Sigmoid colon (tissue), 7 donors: ENCODE measurements around the gene CDC6. TPM values are rescaled to one million over a fixed set of nuclear protein-coding genes. Genes with fewer than 3 reads are reported as not detected.

Experiments
- DNase-seq: peaks from one replicate; pipeline ENCODE4 v3.0.0-alpha.2; 2019
- H3K27ac ChIP-seq, 4 donors: fragments of 200-600 bp; sonication (generic); one replicate each; pipeline ENCODE4 v1.5.1; 2016 to 2019; ENCODE audit warnings: mild to moderate bottlenecking in 1 of 4
- H3K27me3 ChIP-seq, 3 donors: fragments of 200-600 bp; sonication (generic); one replicate each; pipeline ENCODE4 v1.5.1; 2019; ENCODE audit warnings: mild to moderate bottlenecking in 1 of 3
- H3K36me3 ChIP-seq, 4 donors: fragments of 200-600 bp; sonication (generic); one replicate each; pipeline ENCODE4 v1.5.1; 2016 to 2019
- H3K4me1 ChIP-seq, 4 donors: fragments of 200-600 bp; sonication (generic); one replicate each; pipeline ENCODE4 v1.5.1; 2017 to 2019
- H3K4me3 ChIP-seq, 4 donors: fragments of 200-600 bp; sonication (generic); one replicate each; pipeline ENCODE4 v1.5.1; 2017 to 2019; ENCODE audit warnings: mild to moderate bottlenecking in 2 of 4, moderate library complexity in 1 of 4
- H3K9me3 ChIP-seq, 4 donors: fragments of 200-600 bp in 3 of 4; sonication (generic) in 3 of 4; one replicate each; pipeline versions ENCODE4 v1.5.1 to v1.6.1; 2013 to 2019
- CTCF ChIP-seq, 4 experiments: fragments of 450-650 bp in 3 of 4; fragments of 200-600 bp in 1 of 4; IDR thresholded peaks; one replicate each; pipeline ENCODE4 v1.5.1; 2016 to 2019; ENCODE audit warnings: antibody characterized with exemption in 4 of 4, mild to moderate bottlenecking in 3 of 4, moderate library complexity in 2 of 4
- EP300 ChIP-seq, 4 donors: sonication (generic); formaldehyde crosslinking; IDR thresholded peaks; one replicate each; pipeline ENCODE4 v1.6.1; 2017; ENCODE audit warnings: antibody characterized with exemption in 4 of 4
- POLR2A ChIP-seq, 2 donors: fragments of 450-650 bp; IDR thresholded peaks; one replicate each; pipeline ENCODE4 v1.6.1; 2016; ENCODE audit warnings: antibody characterized with exemption in 2 of 2, mild to moderate bottlenecking in 2 of 2, moderate library complexity in 2 of 2
- POLR2AphosphoS5 ChIP-seq, 4 donors: sonication (generic); formaldehyde crosslinking; IDR thresholded peaks; one replicate each; pipeline ENCODE4 v1.6.1; 2017; ENCODE audit warnings: antibody characterized with exemption in 4 of 4
- WGBS, 2 donors: extraction: QIAGEN DNeasy Blood & Tissue Kit; methylation state at CpG; one replicate each; pipeline ENCODE4 v1.1.7; 2013; 5-methylcytosine and 5-hydroxymethylcytosine counted together
- intact Hi-C: fragments of 100-400 bp; cut with DNase I; formaldehyde crosslinking; loops from one replicate; pipeline ENCODE4 v1.15.1; 2023
- polyA plus RNA-seq, 3 donors: library from polyadenylated mRNA; stranded (reverse); fragments of 200-250 nt; gene quantifications; one replicate each; pipeline ENCODE4 v1.2.3, GENCODE V29; 2013
- total RNA-seq, 4 donors: library from RNA; depleted of rRNA; stranded (reverse); fragments of >200 nt; gene quantifications; one replicate each; pipeline ENCODE4 v1.1.0, GENCODE V29; 2016
- donor health status: healthy with polysubstance abuse.
- donor health status: Bipolar disorder and iron deficiency.
- donor health status: healthy.

The CDC6 gene
- total and polyA plus RNA-seq, 7 donors: 0.33 to 10.9 (median 1.9) TPM; not detected in 1

GRCh38 chr17:40313668-40314583 is 26.2 kb downstream of the CDC6 start:
- TF ChIP-seq POLR2A (IDR thresholded peaks at IDR 0.05): no peak
- no peak for TF ChIP-seq CTCF (IDR thresholded peaks at IDR 0.05)
- TF ChIP-seq POLR2AphosphoS5 (IDR thresholded peaks at IDR 0.05): no peak
- TF ChIP-seq EP300 (IDR thresholded peaks at IDR 0.05): no peak
- H3K4me1 ChIP-seq: peaks cover 0 to 96% (median 91%) of the 10 kb centered on the region in 4 donors
- no peaks in the 10 kb centered on the region for H3K9me3 ChIP-seq
- no peaks in the 10 kb centered on the region for H3K36me3 ChIP-seq
- DNase-seq: no peak
- H3K27ac ChIP-seq: peak overlapping the region; percentile 76 to 96 (median 84)
- H3K4me3 ChIP-seq: no peak overlapping the region
- H3K27me3 ChIP-seq: no peaks in the 10 kb centered on the region
- intact Hi-C loops: no loop called here
- 65 to 74% methylated on average over 7 of the region's 7 CpGs for WGBS, 2 donors

- H3K27ac ChIP-seq: peak overlapping the region; percentile 76 to 96 (median 84)
- no peak for TF ChIP-seq CTCF (IDR thresholded peaks at IDR 0.05)
- TF ChIP-seq EP300 (IDR thresholded peaks at IDR 0.05): peak in 1 of 4 donors; percentile 33
- peak in 3 of 4 donors; percentile 40 to 82 (median 48) for TF ChIP-seq POLR2AphosphoS5 (IDR thresholded peaks at IDR 0.05)
- DNase-seq: peak; percentile 92
- WGBS, 2 donors: 21 to 33% methylated on average over 3 of the region's 3 CpGs
- peaks cover 0 to 96% (median 91%) of the 10 kb centered on the region in 4 donors for H3K4me1 ChIP-seq
- H3K4me3 ChIP-seq: no peak overlapping the region
- H3K36me3 ChIP-seq: no peaks in the 10 kb centered on the region
- H3K27me3 ChIP-seq: no peaks in the 10 kb centered on the region
- H3K9me3 ChIP-seq: no peaks in the 10 kb centered on the region
- intact Hi-C loops: no loop called here
These were observed 26.9 kb downstream of the CDC6 start for GRCh38 chr17:40314584-40314956.

DNA sequence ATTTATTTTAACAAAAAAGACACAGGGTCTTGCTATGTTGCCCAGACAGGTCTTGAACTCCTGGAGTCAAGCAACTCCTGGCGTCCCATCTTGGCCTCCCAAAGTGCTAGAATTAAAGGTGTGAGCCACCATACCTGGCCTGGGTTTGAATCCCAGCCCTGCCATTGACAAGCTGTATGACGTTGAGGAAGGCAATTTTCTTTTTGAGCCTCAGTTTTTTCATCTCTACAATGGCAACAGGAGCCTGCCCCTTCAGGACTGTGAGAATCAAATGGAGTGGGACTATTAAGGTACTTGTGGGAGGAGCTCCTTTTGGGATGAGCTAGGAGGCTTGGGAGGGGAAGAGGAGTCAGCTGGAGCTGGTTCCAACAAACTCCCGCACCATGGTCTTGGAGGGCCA is 27.5 kb downstream of the CDC6 start:
- H3K4me1 ChIP-seq: peaks cover 0 to 96% (median 91%) of the 10 kb centered on the region in 4 donors

DNA sequence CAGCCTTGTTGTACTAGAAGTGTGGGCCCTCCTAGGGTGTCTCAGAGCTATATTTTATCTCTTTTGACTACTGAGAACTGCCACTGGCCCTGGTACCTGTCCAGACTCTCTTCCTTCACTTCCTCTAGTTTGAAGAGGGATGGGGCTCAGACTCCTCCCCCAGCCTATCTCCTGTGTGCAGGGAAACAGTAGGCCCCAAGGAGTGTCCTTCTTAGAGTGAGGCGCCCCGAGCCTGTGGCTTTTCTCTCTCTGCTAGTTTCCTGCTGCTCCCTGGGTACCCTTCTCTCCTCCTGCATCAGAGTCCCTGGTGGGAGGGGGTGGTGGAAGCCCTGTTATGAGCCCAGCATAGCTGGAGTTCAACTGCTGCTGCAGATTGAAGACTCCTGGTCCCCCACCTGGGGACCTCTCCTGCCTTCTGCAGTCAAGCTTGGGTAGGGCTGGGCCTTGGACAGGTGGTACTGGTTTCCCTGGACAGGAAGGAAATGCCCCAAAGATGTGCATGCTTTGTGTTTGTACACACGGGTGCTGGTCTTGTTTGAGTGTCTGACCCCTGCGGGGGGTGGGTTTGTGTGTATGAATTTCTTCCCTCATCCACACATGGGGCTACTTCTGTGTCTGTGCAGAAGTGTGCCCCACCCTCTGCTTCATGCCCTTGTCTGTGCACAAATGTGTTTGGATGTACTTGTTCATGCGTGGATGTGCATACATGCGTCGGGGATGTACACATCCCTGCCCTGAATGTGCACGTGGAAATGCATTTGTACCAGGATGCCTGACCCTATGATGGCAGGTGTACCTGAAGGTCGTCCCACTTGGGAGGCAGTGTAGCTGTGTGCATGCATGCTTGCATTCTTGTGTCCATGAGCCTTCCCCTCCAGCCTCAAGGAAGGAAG is 28.2 kb downstream of the CDC6 start:
- peak; percentile 64 for DNase-seq
- WGBS, 2 donors: 47 to 52% methylated on average over 9 of the region's 9 CpGs
- peaks cover 0 to 96% (median 92%) of the 10 kb centered on the region in 4 donors for H3K4me1 ChIP-seq
- H3K27me3 ChIP-seq: no peaks in the 10 kb centered on the region
- H3K4me3 ChIP-seq: peak overlapping the region in 2 of 4 donors; percentile 87 to 98
- no peaks in the 10 kb centered on the region for H3K9me3 ChIP-seq
- no peaks in the 10 kb centered on the region for H3K36me3 ChIP-seq
- peak overlapping the region; percentile 93 to 98 (median 96) for H3K27ac ChIP-seq
- intact Hi-C loops: no loop called here
- no peak for TF ChIP-seq POLR2A (IDR thresholded peaks at IDR 0.05)
- no peak for TF ChIP-seq EP300 (IDR thresholded peaks at IDR 0.05)
- TF ChIP-seq CTCF (IDR thresholded peaks at IDR 0.05): no peak
- no peak for TF ChIP-seq POLR2AphosphoS5 (IDR thresholded peaks at IDR 0.05)

More for the DNA sequence above, 27.5 kb downstream of the CDC6 start:
- Histone ChIP-seq H3K36me3 (no peaks in the 10 kb centered on the region), H3K4me3 (no peak overlapping the region), H3K9me3 (no peaks in the 10 kb centered on the region), H3K27ac (peak overlapping the region; percentile 93 to 98 (median 96)), H3K27me3 (no peaks in the 10 kb centered on the region)
- TF ChIP-seq EP300 (IDR thresholded peaks at IDR 0.05) (no peak), POLR2AphosphoS5 (IDR thresholded peaks at IDR 0.05) (no peak), CTCF (IDR thresholded peaks at IDR 0.05) (no peak), POLR2A (IDR thresholded peaks at IDR 0.05) (no peak)
- no peak for DNase-seq
- intact Hi-C loops: no loop called here
- WGBS, 2 donors: 91 to 92% methylated on average over 3 of the region's 3 CpGs
